PC-9 (cell line): ENCODE measurements around the gene FOXN3. TPM values are rescaled to one million over a fixed set of nuclear protein-coding genes. Genes with fewer than 3 reads are reported as not detected.

ENCODE experiments used
- BruUV-seq: library from RNA; stranded (reverse); fragments of 400-500 nt; replicated peaks from 2 replicates; lab custom pipeline; 2021; lab: Mats Ljungman, UMichigan
- CTCF ChIA-PET: fragments of 300-600 bp; sonication (Branson Sonifier 250); formaldehyde crosslinking; loops from one replicate; lab custom pipeline; 2022; ENCODE audit warnings: antibody characterized with exemption; lab: Charles Lee
- POLR2A ChIA-PET: fragments of 300-600 bp; sonication (Branson Sonifier 250); formaldehyde crosslinking; loops from one replicate; lab custom pipeline; 2022; ENCODE audit warnings: antibody characterized with exemption; ENCODE audit not compliant: unreplicated experiment; lab: Charles Lee
- DNase-seq, 2 experiments: peaks; one replicate each; pipeline versions ENCODE4 v3.0.0 to v3.0.0-alpha.2; 2015 to 2022; ENCODE audit warnings: mixed read lengths in 1 of 2
- H2AFZ ChIP-seq: fragments of 200-600 bp; sonication (generic); 2 replicates; pipeline ENCODE4 v1.8.1; 2017; ENCODE audit warnings: antibody characterized with exemption
- H3F3A ChIP-seq: fragments of 200-600 bp; sonication (generic); 2 replicates; pipeline ENCODE4 v1.8.1; 2017; ENCODE audit warnings: antibody characterized with exemption, mild to moderate bottlenecking, low read depth; ENCODE audit not compliant: insufficient read depth
- H3K27ac ChIP-seq: fragments of 200-600 bp; sonication (generic); 2 replicates; pipeline ENCODE4 v1.6.1; 2016; ENCODE audit warnings: mixed run types
- H3K27me3 ChIP-seq: fragments of 200-600 bp; sonication (generic); 2 replicates; pipeline ENCODE4 v1.6.1; 2016; ENCODE audit warnings: low read depth, mixed run types; ENCODE audit not compliant: insufficient read depth
- H3K36me3 ChIP-seq: fragments of 200-600 bp; sonication (generic); 2 replicates; pipeline ENCODE4 v1.6.1; 2016; ENCODE audit warnings: low read depth, mixed run types
- H3K4me1 ChIP-seq: fragments of 200-600 bp; sonication (generic); replicated peaks from 2 replicates; pipeline ENCODE4 v1.6.1; 2016; ENCODE audit warnings: mixed run types; ENCODE audit not compliant: insufficient read depth
- H3K4me2 ChIP-seq: fragments of 200-600 bp; sonication (generic); 2 replicates; pipeline ENCODE4 v1.6.1; 2017; ENCODE audit warnings: mixed run types
- H3K4me3 ChIP-seq: fragments of 200-600 bp; sonication (generic); 2 replicates; pipeline ENCODE4 v1.6.1; 2016; ENCODE audit warnings: mixed run types
- H3K79me2 ChIP-seq: fragments of 200-600 bp; sonication (generic); 2 replicates; pipeline ENCODE4 v1.6.1; 2017; ENCODE audit warnings: low read depth, mixed run types
- H3K9me2 ChIP-seq: fragments of 200-600 bp; sonication (generic); 2 replicates; pipeline ENCODE4 v1.8.1; 2017; ENCODE audit warnings: mild to moderate bottlenecking; ENCODE audit not compliant: insufficient read depth
- H3K9me3 ChIP-seq: fragments of 200-600 bp; sonication (generic); 2 replicates; pipeline ENCODE4 v1.8.1; 2016; ENCODE audit warnings: low read depth; ENCODE audit not compliant: insufficient read depth
- H4K20me1 ChIP-seq: fragments of 200-600 bp; sonication (generic); 2 replicates; pipeline ENCODE4 v1.8.1; 2017; ENCODE audit not compliant: insufficient read depth
- EZH2 ChIP-seq: fragments of 200-600 bp; sonication (generic); IDR thresholded peaks from 2 replicates; pipeline ENCODE4 v1.8.0; 2017; ENCODE audit warnings: antibody characterized with exemption, low read depth
- intact Hi-C: fragments of 100-400 bp; cut with micrococcal nuclease; formaldehyde crosslinking; loops from one replicate; pipeline ENCODE4 v1.10.0; 2022; ENCODE audit not compliant: unreplicated experiment
- total RNA-seq: library from RNA; stranded (reverse); gene quantifications from 2 replicates; pipeline ENCODE4 v1.2.3, GENCODE V29; 2021
- TF ChIP-seq, protein P1 (sequence below): fragments of 200-600 bp; sonication (generic); conservative IDR thresholded peaks from 2 replicates; pipeline ENCODE4 v1.6.1; 2017; ENCODE audit warnings: mixed run types, antibody characterized with exemption, mild to moderate bottlenecking, moderate library complexity

Gene FOXN3
- total RNA-seq, 1 experiment from 2014 or later: 4.2 TPM

DNA sequence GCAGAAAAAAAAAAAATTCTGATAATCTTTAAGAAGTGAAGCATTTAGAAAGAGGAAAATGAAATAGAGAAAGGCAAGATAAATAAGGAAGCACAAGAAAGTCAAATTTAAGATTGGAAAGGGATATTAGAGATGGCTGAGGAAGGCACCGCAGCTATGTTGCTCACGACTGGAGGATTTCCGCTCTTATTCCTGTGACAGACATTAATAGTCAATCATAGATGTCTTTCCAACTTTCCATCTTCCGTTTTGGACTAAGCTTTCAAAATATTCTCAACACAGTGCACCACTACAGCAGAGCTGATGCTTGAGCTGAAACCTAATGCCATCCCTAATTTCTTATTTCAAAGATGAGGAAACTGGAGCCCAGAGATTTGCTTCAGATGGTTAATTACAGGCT lies 290.6 kb downstream of the FOXN3 start:
- CTCF ChIA-PET: no interaction called here
- intact Hi-C loops: no loop called here
- no peak for DNase-seq
- no peaks in the 10 kb centered on the region for H3K4me1 ChIP-seq
- H3K27me3 ChIP-seq: peaks cover 5% of the 10 kb centered on the region
- no peaks in the 10 kb centered on the region for H3K36me3 ChIP-seq
- no peaks in the 10 kb centered on the region for H3K79me2 ChIP-seq
- TF ChIP-seq EZH2: no peak
- TF ChIP-seq, protein P1, sequence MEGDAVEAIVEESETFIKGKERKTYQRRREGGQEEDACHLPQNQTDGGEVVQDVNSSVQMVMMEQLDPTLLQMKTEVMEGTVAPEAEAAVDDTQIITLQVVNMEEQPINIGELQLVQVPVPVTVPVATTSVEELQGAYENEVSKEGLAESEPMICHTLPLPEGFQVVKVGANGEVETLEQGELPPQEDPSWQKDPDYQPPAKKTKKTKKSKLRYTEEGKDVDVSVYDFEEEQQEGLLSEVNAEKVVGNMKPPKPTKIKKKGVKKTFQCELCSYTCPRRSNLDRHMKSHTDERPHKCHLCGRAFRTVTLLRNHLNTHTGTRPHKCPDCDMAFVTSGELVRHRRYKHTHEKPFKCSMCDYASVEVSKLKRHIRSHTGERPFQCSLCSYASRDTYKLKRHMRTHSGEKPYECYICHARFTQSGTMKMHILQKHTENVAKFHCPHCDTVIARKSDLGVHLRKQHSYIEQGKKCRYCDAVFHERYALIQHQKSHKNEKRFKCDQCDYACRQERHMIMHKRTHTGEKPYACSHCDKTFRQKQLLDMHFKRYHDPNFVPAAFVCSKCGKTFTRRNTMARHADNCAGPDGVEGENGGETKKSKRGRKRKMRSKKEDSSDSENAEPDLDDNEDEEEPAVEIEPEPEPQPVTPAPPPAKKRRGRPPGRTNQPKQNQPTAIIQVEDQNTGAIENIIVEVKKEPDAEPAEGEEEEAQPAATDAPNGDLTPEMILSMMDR: no peak
- no peaks in the 10 kb centered on the region for H3K9me3 ChIP-seq
- no peak overlapping the region for H2AFZ ChIP-seq
- POLR2A ChIA-PET: no interaction called here
- H3K27ac ChIP-seq: no peak overlapping the region
- no peaks in the 10 kb centered on the region for H3F3A ChIP-seq
- no TSS peak for BruUV-seq
- no peak overlapping the region for H3K4me2 ChIP-seq
- no peaks in the 10 kb centered on the region for H4K20me1 ChIP-seq
- H3K4me3 ChIP-seq: no peak overlapping the region
- no peaks in the 10 kb centered on the region for H3K9me2 ChIP-seq

DNA sequence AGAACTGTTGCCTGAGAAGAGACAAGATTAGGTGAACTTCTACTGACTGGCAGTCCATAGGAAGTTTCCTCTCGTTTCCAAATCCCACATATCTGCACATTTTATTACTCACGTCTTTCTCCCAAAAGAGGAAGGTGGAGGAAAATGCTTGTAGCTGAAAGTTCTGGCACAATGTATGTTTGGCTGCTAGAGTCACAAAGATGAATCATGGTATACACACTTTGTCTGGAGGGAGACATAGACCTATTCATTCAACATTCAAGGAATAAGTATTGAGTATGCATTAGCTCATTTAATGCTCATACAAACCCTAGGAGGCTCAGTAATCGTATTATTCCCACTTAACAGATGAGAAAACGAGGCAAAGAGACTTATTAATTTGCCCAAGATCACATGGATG lies 291.8 kb downstream of the FOXN3 start:
- H3K9me3 ChIP-seq: no peaks in the 10 kb centered on the region
- DNase-seq: no peak
- CTCF ChIA-PET: no interaction called here
- no peak overlapping the region for H3K27ac ChIP-seq
- H3K27me3 ChIP-seq: peaks cover 5% of the 10 kb centered on the region; the same call in 1 of the 2 replicates
- POLR2A ChIA-PET: no interaction called here
- no peak overlapping the region for H2AFZ ChIP-seq
- H3K9me2 ChIP-seq: no peaks in the 10 kb centered on the region
- no peaks in the 10 kb centered on the region for H4K20me1 ChIP-seq
- no peaks in the 10 kb centered on the region for H3K79me2 ChIP-seq
- TF ChIP-seq, protein P1: no peak
- TF ChIP-seq EZH2: no peak
- H3K4me3 ChIP-seq: no peak overlapping the region
- H3F3A ChIP-seq: no peaks in the 10 kb centered on the region
- no peak overlapping the region for H3K4me2 ChIP-seq
- H3K4me1 ChIP-seq: no peaks in the 10 kb centered on the region
- intact Hi-C loops: no loop called here
- no peaks in the 10 kb centered on the region for H3K36me3 ChIP-seq
- BruUV-seq: no TSS peak

DNA sequence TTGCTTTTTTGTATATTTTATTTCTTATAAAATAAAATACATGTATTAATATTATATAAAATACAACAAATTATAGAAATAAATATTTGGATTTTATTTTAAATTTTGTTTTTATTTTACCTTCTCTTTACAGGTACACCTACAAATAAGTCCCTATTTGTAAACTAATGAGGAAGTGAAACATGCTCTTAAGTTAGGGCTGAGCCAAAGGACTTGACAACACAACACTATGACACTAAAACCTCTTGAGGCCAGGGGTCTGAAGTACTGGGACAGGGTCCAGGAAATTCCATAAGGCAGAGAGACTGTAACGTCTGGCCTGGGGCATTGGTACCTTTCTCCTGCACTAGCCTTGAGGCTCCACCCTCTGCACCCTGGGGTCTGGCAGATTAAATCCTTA lies 293.2 kb downstream of the FOXN3 start:
- no peak overlapping the region for H3K4me3 ChIP-seq
- no peaks in the 10 kb centered on the region for H3K79me2 ChIP-seq
- POLR2A ChIA-PET: no interaction called here
- peaks cover 9% of the 10 kb centered on the region; the same call in 1 of the 2 replicates for H3K27me3 ChIP-seq
- H3K36me3 ChIP-seq: no peaks in the 10 kb centered on the region
- H3K4me1 ChIP-seq: no peaks in the 10 kb centered on the region
- TF ChIP-seq, protein P1: no peak
- no peak for TF ChIP-seq EZH2
- H3K9me2 ChIP-seq: no peaks in the 10 kb centered on the region
- CTCF ChIA-PET: no interaction called here
- H3K4me2 ChIP-seq: no peak overlapping the region
- no peak overlapping the region for H3K27ac ChIP-seq
- no TSS peak for BruUV-seq
- no peaks in the 10 kb centered on the region for H3F3A ChIP-seq
- no peaks in the 10 kb centered on the region for H4K20me1 ChIP-seq
- intact Hi-C loops: no loop called here
- no peak overlapping the region for H2AFZ ChIP-seq
- DNase-seq: no peak
- H3K9me3 ChIP-seq: no peaks in the 10 kb centered on the region
